ENCODE measurements around the gene SOX21.
"Not testable (repeated sequence)": the region's sequence is repeated elsewhere in the genome, so short reads cannot be mapped to it uniquely, and the experiment has no call there.

The SOX21 gene

GRCh38 chr13:94726425-94726824, 14.1 kb upstream of the SOX21 start:
- no peak overlapping the region for H3K27ac ChIP-seq
- DNase-seq (ENCODE audit: low read depth, low spot score), result no peak
- TF ChIP-seq EZH2 (IDR thresholded peaks at IDR 0.05) (no peak), FOXP2 (optimal IDR thresholded peaks at IDR 0.05; ENCODE audit: control extremely low read depth, extremely low read length, insufficient read depth) (no peak), POLR2AphosphoS5 (IDR thresholded peaks at IDR 0.05; ENCODE audit: borderline replicate concordance, low read depth, low read length) (no peak)
- H3K4me3 ChIP-seq, result no peak overlapping the region
- no peaks in the 10 kb centered on the region for H3K36me3 ChIP-seq (ENCODE audit: insufficient read depth, low read length)
- H3K9ac ChIP-seq (ENCODE audit: insufficient read length), result no peak overlapping the region
- no peaks in the 10 kb centered on the region for H3K9me3 ChIP-seq (ENCODE audit: low read depth, low read length)

GRCh38 chr13:94722609-94723345, 10.4 kb upstream of the SOX21 start:
- Histone ChIP-seq H3K36me3 (ENCODE audit: insufficient read depth, low read length) (no peaks in the 10 kb centered on the region), H3K9ac (ENCODE audit: insufficient read length) (no peak overlapping the region), H3K4me3 (no peak overlapping the region), H3K9me3 (ENCODE audit: low read depth, low read length) (no peaks in the 10 kb centered on the region), H3K27ac (no peak overlapping the region)
- no peak for DNase-seq (ENCODE audit: low read depth, low spot score)
- no peak for TF ChIP-seq EZH2 (IDR thresholded peaks at IDR 0.05)
- TF ChIP-seq POLR2AphosphoS5 (IDR thresholded peaks at IDR 0.05; ENCODE audit: borderline replicate concordance, low read depth, low read length), result no peak
- TF ChIP-seq FOXP2 (optimal IDR thresholded peaks at IDR 0.05; ENCODE audit: control extremely low read depth, extremely low read length, insufficient read depth), result no peak

GRCh38 chr13:94718697-94719096, 6.4 kb upstream of the SOX21 start:
- H3K9me3 ChIP-seq (ENCODE audit: low read depth, low read length); H3K4me3 ChIP-seq; DNase-seq (ENCODE audit: low read depth, low spot score); H3K27ac ChIP-seq; H3K36me3 ChIP-seq (ENCODE audit: insufficient read depth, low read length); H3K9ac ChIP-seq (ENCODE audit: insufficient read length): not testable (repeated sequence)

- no peak for TF ChIP-seq EZH2 (IDR thresholded peaks at IDR 0.05)
- no peak for TF ChIP-seq POLR2AphosphoS5 (IDR thresholded peaks at IDR 0.05; ENCODE audit: borderline replicate concordance, low read depth, low read length)
- TF ChIP-seq FOXP2 (optimal IDR thresholded peaks at IDR 0.05; ENCODE audit: control extremely low read depth, extremely low read length, insufficient read depth), result no peak
- Histone ChIP-seq H3K4me3 (no peak overlapping the region), H3K9me3 (ENCODE audit: low read depth, low read length) (no peaks in the 10 kb centered on the region), H3K36me3 (ENCODE audit: insufficient read depth, low read length) (no peaks in the 10 kb centered on the region), H3K27ac (no peak overlapping the region), H3K9ac (ENCODE audit: insufficient read length) (no peak overlapping the region)
- DNase-seq (ENCODE audit: low read depth, low spot score), result no peak
Observed at GRCh38 chr13:94717916-94718315, 5.6 kb upstream of the SOX21 start.

GRCh38 chr13:94716016-94716415, 3.7 kb upstream of the SOX21 start:
- Histone ChIP-seq H3K9me3 (ENCODE audit: low read depth, low read length) (no peaks in the 10 kb centered on the region), H3K9ac (ENCODE audit: insufficient read length) (no peak overlapping the region), H3K27ac (no peak overlapping the region), H3K4me3 (no peak overlapping the region), H3K36me3 (ENCODE audit: insufficient read depth, low read length) (no peaks in the 10 kb centered on the region)
- no peak for DNase-seq (ENCODE audit: low read depth, low spot score)
- TF ChIP-seq EZH2 (IDR thresholded peaks at IDR 0.05) (no peak), POLR2AphosphoS5 (IDR thresholded peaks at IDR 0.05; ENCODE audit: borderline replicate concordance, low read depth, low read length) (no peak), FOXP2 (optimal IDR thresholded peaks at IDR 0.05; ENCODE audit: control extremely low read depth, extremely low read length, insufficient read depth) (no peak)

GRCh38 chr13:94713561-94714182, 1.3 kb upstream of the SOX21 start:
- H3K9ac ChIP-seq (ENCODE audit: insufficient read length), result no peak overlapping the region
- no peaks in the 10 kb centered on the region for H3K36me3 ChIP-seq (ENCODE audit: insufficient read depth, low read length)
- TF ChIP-seq EZH2 (IDR thresholded peaks at IDR 0.05) (no peak), POLR2AphosphoS5 (IDR thresholded peaks at IDR 0.05; ENCODE audit: borderline replicate concordance, low read depth, low read length) (no peak), FOXP2 (optimal IDR thresholded peaks at IDR 0.05; ENCODE audit: control extremely low read depth, extremely low read length, insufficient read depth) (no peak)
- H3K9me3 ChIP-seq (ENCODE audit: low read depth, low read length), result no peaks in the 10 kb centered on the region
- H3K4me3 ChIP-seq, result no peak overlapping the region
- H3K27ac ChIP-seq, result no peak overlapping the region
- no peak for DNase-seq (ENCODE audit: low read depth, low spot score)

GRCh38 chr13:94712812-94713560, 641 bp upstream of the SOX21 start:
- Histone ChIP-seq H3K9ac (ENCODE audit: insufficient read length) (no peak overlapping the region), H3K9me3 (ENCODE audit: low read depth, low read length) (no peaks in the 10 kb centered on the region), H3K36me3 (ENCODE audit: insufficient read depth, low read length) (no peaks in the 10 kb centered on the region), H3K4me3 (peak overlapping the region; percentile 84), H3K27ac (no peak overlapping the region)
- no peak for DNase-seq (ENCODE audit: low read depth, low spot score)
- TF ChIP-seq FOXP2 (optimal IDR thresholded peaks at IDR 0.05; ENCODE audit: control extremely low read depth, extremely low read length, insufficient read depth) (no peak), EZH2 (IDR thresholded peaks at IDR 0.05) (peak; percentile 65)

- no peak overlapping the region for H3K9ac ChIP-seq (ENCODE audit: insufficient read length)
- H3K27ac ChIP-seq, result no peak overlapping the region
- DNase-seq (ENCODE audit: low read depth, low spot score), result no peak
- H3K36me3 ChIP-seq (ENCODE audit: insufficient read depth, low read length), result no peaks in the 10 kb centered on the region
- no peak for TF ChIP-seq EZH2 (IDR thresholded peaks at IDR 0.05)
- no peak for TF ChIP-seq FOXP2 (optimal IDR thresholded peaks at IDR 0.05; ENCODE audit: control extremely low read depth, extremely low read length, insufficient read depth)
- TF ChIP-seq POLR2AphosphoS5 (IDR thresholded peaks at IDR 0.05; ENCODE audit: borderline replicate concordance, low read depth, low read length), result no peak
- H3K9me3 ChIP-seq (ENCODE audit: low read depth, low read length), result no peaks in the 10 kb centered on the region
- peak overlapping the region; percentile 84 for H3K4me3 ChIP-seq
Observed at GRCh38 chr13:94711561-94712286, 621 bp downstream of the SOX21 start.
